SK-N-SH (cell line): Measurements from ENCODE around the gene PLCZ1. TPM values are rescaled to one million over a fixed set of nuclear protein-coding genes. Genes with fewer than 3 reads are reported as not detected.

Experiments
- CTCF ChIA-PET: fragments of 300-600, 350-600 bp; formaldehyde crosslinking; extraction: SDS; loops from one replicate; lab custom pipeline; 2021; lab: Yijun Ruan, JAX
- POLR2A ChIA-PET: fragments of 350-600 bp; sonication (Branson Sonifier 250); formaldehyde crosslinking; extraction: SDS; loops from one replicate; lab custom pipeline; 2020; ENCODE audit warnings: antibody characterized with exemption, inconsistent platforms; lab: Yijun Ruan, JAX
- DNase-seq: peaks from one replicate; pipeline ENCODE4 v3.0.0; 2012
- H2AFZ ChIP-seq: fragments of 200-600 bp; sonication (generic); 2 replicates; pipeline ENCODE4 v1.8.1; 2016; ENCODE audit warnings: antibody characterized with exemption, mild to moderate bottlenecking, low read depth
- H3F3A ChIP-seq: fragments of 200-600 bp; sonication (generic); replicated peaks from 2 replicates; pipeline ENCODE3; 2016; ENCODE audit warnings: antibody characterized with exemption, mild to moderate bottlenecking; ENCODE audit not compliant: insufficient read depth
- H3K27ac ChIP-seq, 2 experiments: fragments of 200-500 bp in 1 of 2; fragments of 200-600 bp in 1 of 2; sonication (Bioruptor generic) in 1 of 2; sonication (generic), shearing (Covaris generic) in 1 of 2; 2 replicates each; pipeline versions ENCODE4 v1.5.1 to v1.6.1; 2014 to 2016; ENCODE audit warnings: low read depth in 2 of 2, inconsistent platforms in 1 of 2, low read length in 1 of 2, mild to moderate bottlenecking in 1 of 2, mixed read lengths in 1 of 2
- H3K27me3 ChIP-seq: fragments of 200-600 bp; sonication (generic), shearing (Covaris generic); 2 replicates; pipeline ENCODE4 v1.6.1; 2016; ENCODE audit warnings: mixed run types; ENCODE audit not compliant: insufficient read depth
- H3K36me3 ChIP-seq, 2 experiments: fragments of 200-500 bp in 1 of 2; fragments of 200-600 bp in 1 of 2; sonication (Bioruptor generic) in 1 of 2; sonication (generic) in 1 of 2; replicated peaks in 1 of 2; 2 replicates each; pipeline versions ENCODE3 to v1.5.1; 2014 to 2016; ENCODE audit warnings: low read length in 1 of 2, mild to moderate bottlenecking in 1 of 2; ENCODE audit not compliant: insufficient read depth in 2 of 2, control insufficient read depth in 1 of 2
- H3K4me1 ChIP-seq, 2 experiments: fragments of 200-500 bp in 1 of 2; fragments of 200-600 bp in 1 of 2; sonication (Bioruptor generic) in 1 of 2; sonication (generic), shearing (Covaris generic) in 1 of 2; 2 replicates each; pipeline versions ENCODE4 v1.5.1 to v1.6.1; 2014 to 2016; ENCODE audit warnings: low read depth in 1 of 2, low read length in 1 of 2, mixed run types in 1 of 2; ENCODE audit not compliant: insufficient read depth in 2 of 2, control insufficient read depth in 1 of 2
- H3K4me2 ChIP-seq: fragments of 200-600 bp; sonication (generic), shearing (Covaris generic); 2 replicates; pipeline ENCODE4 v1.6.1; 2017; ENCODE audit warnings: mixed run types
- H3K4me3 ChIP-seq, 2 experiments: fragments of 200-500 bp in 1 of 2; fragments of 200-600 bp in 1 of 2; sonication (Bioruptor generic) in 1 of 2; sonication (generic), shearing (Covaris generic) in 1 of 2; 2 replicates each; pipeline versions ENCODE4 v1.5.1 to v1.8.1; 2014 to 2016; ENCODE audit warnings: low read depth in 2 of 2, inconsistent platforms in 1 of 2, low read length in 1 of 2, mild to moderate bottlenecking in 1 of 2, mixed read lengths in 1 of 2, moderate library complexity in 1 of 2
- H3K79me2 ChIP-seq: fragments of 200-600 bp; sonication (generic); 2 replicates; pipeline ENCODE4 v1.8.1; 2017; ENCODE audit warnings: mild to moderate bottlenecking; ENCODE audit not compliant: insufficient read depth
- H3K9ac ChIP-seq: fragments of 200-600 bp; sonication (generic); 2 replicates; pipeline ENCODE4 v1.6.1; 2017; ENCODE audit warnings: mixed run types
- H3K9me2 ChIP-seq: fragments of 200-600 bp; sonication (generic); 2 replicates; pipeline ENCODE4 v1.6.1; 2017; ENCODE audit warnings: mixed run types
- H3K9me3 ChIP-seq: fragments of 200-600 bp; sonication (generic); 2 replicates; pipeline ENCODE4 v1.6.1; 2017; ENCODE audit warnings: mixed run types, mild to moderate bottlenecking, moderate library complexity
- H4K20me1 ChIP-seq: fragments of 200-600 bp; sonication (generic); 2 replicates; pipeline ENCODE4 v1.6.1; 2017; ENCODE audit warnings: mild to moderate bottlenecking, mixed run types; ENCODE audit not compliant: insufficient read depth
- CHD2 ChIP-seq: fragments of 150-350 bp; IDR thresholded peaks from 2 replicates; pipeline ENCODE4 v1.6.1; 2018; ENCODE audit warnings: low read length; ENCODE audit not compliant: partially characterized antibody
- CTCF ChIP-seq: fragments of 200-600 bp; sonication (generic); IDR thresholded peaks from 2 replicates; pipeline ENCODE4 v1.6.1; 2017; ENCODE audit warnings: antibody characterized with exemption, mild to moderate bottlenecking, moderate library complexity
- ELF1 ChIP-seq: IDR thresholded peaks from 2 replicates; pipeline ENCODE4 v1.4.0; 2012
- EP300 ChIP-seq, 2 experiments: IDR thresholded peaks; 2 replicates each; pipeline versions ENCODE4 v1.4.0 to v1.6.1; 2012; ENCODE audit warnings: borderline replicate concordance in 1 of 2, low read depth in 1 of 2, low read length in 1 of 2
- FOXJ3 ChIP-seq: sonication (generic); formaldehyde crosslinking; IDR thresholded peaks from 2 replicates; pipeline ENCODE4 v1.5.1; 2020; ENCODE audit warnings: mild to moderate bottlenecking, missing genetic modification reagents
- JUND ChIP-seq: IDR thresholded peaks from 2 replicates; pipeline ENCODE4 v1.4.0; 2012
- MXI1 ChIP-seq: IDR thresholded peaks from 2 replicates; pipeline ENCODE4 v1.6.1; 2012; ENCODE audit warnings: mild to moderate bottlenecking, low read depth, low read length, improper control_type of control experiment
- RFX5 ChIP-seq: IDR thresholded peaks from 2 replicates; pipeline ENCODE4 v1.6.1; 2012; ENCODE audit warnings: mild to moderate bottlenecking, improper control_type of control experiment, low read length
- RXRA ChIP-seq: IDR thresholded peaks from 2 replicates; pipeline ENCODE4 v1.4.0; 2012; ENCODE audit warnings: low read depth, mild to moderate bottlenecking, borderline replicate concordance
- SMC3 ChIP-seq: IDR thresholded peaks from 2 replicates; pipeline ENCODE4 v1.6.1; 2012; ENCODE audit warnings: low read depth, low read length, improper control_type of control experiment
- TAF1 ChIP-seq: IDR thresholded peaks from 2 replicates; pipeline ENCODE4 v1.6.1; 2012; ENCODE audit warnings: low read depth, mild to moderate bottlenecking, low read length, moderate library complexity, borderline replicate concordance
- ZBTB33 ChIP-seq: IDR thresholded peaks from 2 replicates; pipeline ENCODE4 v1.4.0; 2012; ENCODE audit warnings: low read depth, borderline replicate concordance
- polyA plus RNA-seq, 3 experiments: library from polyadenylated mRNA; depleted of rRNA; stranded (reverse); fragments of >200 nt; gene quantifications; 2 replicates each; pipeline ENCODE4 v1.2.3, GENCODE V29; 2012
- TF ChIP-seq, protein P1 (sequence below): IDR thresholded peaks from 2 replicates; pipeline ENCODE4 v1.4.0; 2012; ENCODE audit warnings: low read depth
- TF ChIP-seq, protein P2 (sequence below): IDR thresholded peaks from 2 replicates; pipeline ENCODE4 v1.6.1; 2012; ENCODE audit warnings: mild to moderate bottlenecking, low read depth, low read length, moderate library complexity
- TF ChIP-seq, protein P3 (sequence below): IDR thresholded peaks from 2 replicates; pipeline ENCODE4; 2012

PLCZ1 gene
- polyA plus RNA-seq, 1 of the 3 experiments (the other 2 are of a cell fraction) = 0.15 TPM

GRCh38 chr12:18720690-18721089 is 17.1 kb downstream of the PLCZ1 start:
- CTCF ChIA-PET = no interaction called here
- Histone ChIP-seq H3K27me3 (no peaks in the 10 kb centered on the region), H3K9ac (no peak overlapping the region), H2AFZ (no peak overlapping the region), H3K36me3 (no peaks in the 10 kb centered on the region), H4K20me1 (no peaks in the 10 kb centered on the region), H3K79me2 (no peaks in the 10 kb centered on the region), H3F3A (no peaks in the 10 kb centered on the region), H3K9me2 (no peaks in the 10 kb centered on the region), H3K4me2 (no peak overlapping the region), H3K4me1 (no peaks in the 10 kb centered on the region), H3K4me3 (no peak overlapping the region), H3K27ac (no peak overlapping the region), H3K9me3 (no peaks in the 10 kb centered on the region)
- DNase-seq = no peak
- POLR2A ChIA-PET = no interaction called here
- TF ChIP-seq RXRA (no peak), MXI1 (no peak), EP300 (IDR thresholded peaks at IDR 0.05; ENCODE audit: borderline replicate concordance in 1 of 2, low read depth in 1 of 2, low read length in 1 of 2) (no peak), TAF1 (no peak), RFX5 (no peak), JUND (no peak), ZBTB33 (no peak), CTCF (no peak), SMC3 (no peak), CHD2 (no peak), FOXJ3 (no peak), ELF1 (no peak)
- TF ChIP-seq, protein P1, sequence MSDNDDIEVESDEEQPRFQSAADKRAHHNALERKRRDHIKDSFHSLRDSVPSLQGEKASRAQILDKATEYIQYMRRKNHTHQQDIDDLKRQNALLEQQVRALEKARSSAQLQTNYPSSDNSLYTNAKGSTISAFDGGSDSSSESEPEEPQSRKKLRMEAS = no peak
- TF ChIP-seq, protein P2, sequence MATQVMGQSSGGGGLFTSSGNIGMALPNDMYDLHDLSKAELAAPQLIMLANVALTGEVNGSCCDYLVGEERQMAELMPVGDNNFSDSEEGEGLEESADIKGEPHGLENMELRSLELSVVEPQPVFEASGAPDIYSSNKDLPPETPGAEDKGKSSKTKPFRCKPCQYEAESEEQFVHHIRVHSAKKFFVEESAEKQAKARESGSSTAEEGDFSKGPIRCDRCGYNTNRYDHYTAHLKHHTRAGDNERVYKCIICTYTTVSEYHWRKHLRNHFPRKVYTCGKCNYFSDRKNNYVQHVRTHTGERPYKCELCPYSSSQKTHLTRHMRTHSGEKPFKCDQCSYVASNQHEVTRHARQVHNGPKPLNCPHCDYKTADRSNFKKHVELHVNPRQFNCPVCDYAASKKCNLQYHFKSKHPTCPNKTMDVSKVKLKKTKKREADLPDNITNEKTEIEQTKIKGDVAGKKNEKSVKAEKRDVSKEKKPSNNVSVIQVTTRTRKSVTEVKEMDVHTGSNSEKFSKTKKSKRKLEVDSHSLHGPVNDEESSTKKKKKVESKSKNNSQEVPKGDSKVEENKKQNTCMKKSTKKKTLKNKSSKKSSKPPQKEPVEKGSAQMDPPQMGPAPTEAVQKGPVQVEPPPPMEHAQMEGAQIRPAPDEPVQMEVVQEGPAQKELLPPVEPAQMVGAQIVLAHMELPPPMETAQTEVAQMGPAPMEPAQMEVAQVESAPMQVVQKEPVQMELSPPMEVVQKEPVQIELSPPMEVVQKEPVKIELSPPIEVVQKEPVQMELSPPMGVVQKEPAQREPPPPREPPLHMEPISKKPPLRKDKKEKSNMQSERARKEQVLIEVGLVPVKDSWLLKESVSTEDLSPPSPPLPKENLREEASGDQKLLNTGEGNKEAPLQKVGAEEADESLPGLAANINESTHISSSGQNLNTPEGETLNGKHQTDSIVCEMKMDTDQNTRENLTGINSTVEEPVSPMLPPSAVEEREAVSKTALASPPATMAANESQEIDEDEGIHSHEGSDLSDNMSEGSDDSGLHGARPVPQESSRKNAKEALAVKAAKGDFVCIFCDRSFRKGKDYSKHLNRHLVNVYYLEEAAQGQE = no peak
- TF ChIP-seq, protein P3, sequence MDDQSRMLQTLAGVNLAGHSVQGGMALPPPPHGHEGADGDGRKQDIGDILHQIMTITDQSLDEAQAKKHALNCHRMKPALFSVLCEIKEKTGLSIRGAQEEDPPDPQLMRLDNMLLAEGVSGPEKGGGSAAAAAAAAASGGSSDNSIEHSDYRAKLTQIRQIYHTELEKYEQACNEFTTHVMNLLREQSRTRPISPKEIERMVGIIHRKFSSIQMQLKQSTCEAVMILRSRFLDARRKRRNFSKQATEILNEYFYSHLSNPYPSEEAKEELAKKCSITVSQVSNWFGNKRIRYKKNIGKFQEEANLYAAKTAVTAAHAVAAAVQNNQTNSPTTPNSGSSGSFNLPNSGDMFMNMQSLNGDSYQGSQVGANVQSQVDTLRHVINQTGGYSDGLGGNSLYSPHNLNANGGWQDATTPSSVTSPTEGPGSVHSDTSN = no peak
